ENCODE measurements around the gene CCR7. TPM values are rescaled to one million over a fixed set of nuclear protein-coding genes. Genes with fewer than 3 reads are reported as not detected.

CCR7 gene
- polyA plus RNA-seq, 2 of the 4 experiments (the other 2 are of a cell fraction): 0.84 to 1.4 TPM

GRCh38 chr17:40526668-40527067 lies 38.6 kb downstream of the CCR7 start:
- TF ChIP-seq CBX2 (IDR thresholded peaks at IDR 0.05; ENCODE audit: borderline replicate concordance, low read depth) (no peak), PHF8 (IDR thresholded peaks at IDR 0.05; ENCODE audit: borderline replicate concordance, low read depth) (no peak), RCOR1 (IDR thresholded peaks at IDR 0.05; ENCODE audit: low read depth, low read length) (no peak), KDM5A (IDR thresholded peaks at IDR 0.05) (no peak), MAZ (IDR thresholded peaks at IDR 0.05; ENCODE audit: borderline replicate concordance, low read depth, low read length) (no peak), FOXS1 (CRISPR knock-in tag; IDR thresholded peaks at IDR 0.05) (no peak), MYC (IDR thresholded peaks at IDR 0.05; ENCODE audit: borderline replicate concordance, low read length) (no peak), CHD2 (IDR thresholded peaks at IDR 0.05; ENCODE audit: low read length, partially characterized antibody) (no peak), TP53 (CRISPR knock-in tag; IDR thresholded peaks at IDR 0.05) (no peak), HOXB5 (CRISPR knock-in tag; IDR thresholded peaks at IDR 0.05) (no peak), E2F6 (IDR thresholded peaks at IDR 0.05; ENCODE audit: borderline replicate concordance, low read depth) (no peak), KDM1A (IDR thresholded peaks at IDR 0.05; ENCODE audit: low read depth) (no peak), CHD4 (IDR thresholded peaks at IDR 0.05; ENCODE audit: borderline replicate concordance) (no peak), EHMT2 (IDR thresholded peaks at IDR 0.05; ENCODE audit: low read depth) (no peak)

GRCh38 chr17:40525294-40525693 lies 40.0 kb downstream of the CCR7 start:
- Histone ChIP-seq H3K4me3 (no peak overlapping the region), H3K27ac (peak overlapping the region; percentile 95 to 99; a peak in 4 of 6 replicates), H3K4me2 (no peak overlapping the region), H3K9me3 (peaks cover 46% of the 10 kb centered on the region), H3K4me1 (peaks cover 39% of the 10 kb centered on the region)
- FAIRE-seq (peak; percentile 77), ATAC-seq (no peak), DNase-seq (ENCODE audit: low read depth in 1 of 2, low spot score in 1 of 2) (peak in 1 of 2 experiments; percentile 56)
- WGBS (ENCODE audit: missing lambda C conversion rate): 96% methylated on average over 1 of the region's 1 CpG
- ChIA-PET CTCF (interaction anchor here (0.8 to 36.6 kb wide), 10 partner anchors 8 to 92 kb away, joined by 3 to 1144 read pairs (median 10); partner anchors contain the start of genes CCR7 and IGFBP4), POLR2A (interaction anchor here (0.7 to 1.3 kb wide), 3 partner anchors 39 to 426 kb away, joined by 3 to 4 read pairs (median 3); no protein-coding TSS in a partner anchor)
- TF ChIP-seq JUNB (IDR thresholded peaks at IDR 0.05) (no peak), HOXB13 (CRISPR knock-in tag; IDR thresholded peaks at IDR 0.05; ENCODE audit: low read depth) (no peak), FOXS1 (CRISPR knock-in tag; IDR thresholded peaks at IDR 0.05) (no peak), FOSL2 (IDR thresholded peaks at IDR 0.05) (no peak), FOSL2 (CRISPR knock-in tag; IDR thresholded peaks at IDR 0.05) (peak; percentile 36; the same call in 1 of the 2 replicates), GATA3 (IDR thresholded peaks at IDR 0.05; ENCODE audit: borderline replicate concordance) (no peak), E2F6 (IDR thresholded peaks at IDR 0.05; ENCODE audit: borderline replicate concordance, low read depth) (no peak), CBX8 (IDR thresholded peaks at IDR 0.05) (no peak), CTCF (IDR thresholded peaks at IDR 0.05) (no peak), CEBPB (IDR thresholded peaks at IDR 0.05) (peak; percentile 28 to 71; a peak in 2 of 4 replicates)

More at GRCh38 chr17:40526668-40527067, 38.6 kb downstream of the CCR7 start:
- 97% methylated on average over 5 of the region's 5 CpGs for WGBS (ENCODE audit: missing lambda C conversion rate)
- Histone ChIP-seq H3K4me3 (no peak overlapping the region), H3K4me2 (no peak overlapping the region), H3K4me1 (peaks cover 39% of the 10 kb centered on the region), H3K27ac (peak overlapping the region; percentile 95 to 99), H3K9me3 (peaks cover 46% of the 10 kb centered on the region)
- ChIA-PET POLR2A (interaction anchor here (1.3 kb wide), 1 partner anchor 56 kb away, joined by 4 read pairs; no protein-coding TSS in a partner anchor), CTCF (interaction anchor here (1.1 to 36.6 kb wide), 8 partner anchors 8 to 224 kb away, joined by 3 to 1144 read pairs (median 10); partner anchors contain the start of genes CCR7 and IGFBP4)
- DNase-seq (ENCODE audit: low read depth in 1 of 2, low spot score in 1 of 2) (no peak), ATAC-seq (no peak), FAIRE-seq (peak; percentile 13)
